ENCODE results near the gene NAAA.

Gene NAAA

GRCh38 chr4:75908555-75908954 is 32.3 kb downstream of the NAAA start:
- no peak for ATAC-seq
- TF ChIP-seq ZFP30 (CRISPR knock-in tag; IDR thresholded peaks at IDR 0.05) = no peak
- TF ChIP-seq ESRRG (CRISPR knock-in tag; IDR thresholded peaks at IDR 0.05) = no peak
- TF ChIP-seq ZNF8 (CRISPR knock-in tag; IDR thresholded peaks at IDR 0.05) = no peak
- TF ChIP-seq ZC3H10 (CRISPR knock-in tag; IDR thresholded peaks at IDR 0.05) = no peak
- TF ChIP-seq CSDC2 (CRISPR knock-in tag; IDR thresholded peaks at IDR 0.05) = no peak
- no peak for TF ChIP-seq TOX (CRISPR knock-in tag; IDR thresholded peaks at IDR 0.05; ENCODE audit: borderline replicate concordance)
- no peak for TF ChIP-seq ZNF70 (CRISPR knock-in tag; IDR thresholded peaks at IDR 0.05)
- no peak for TF ChIP-seq RARB (CRISPR knock-in tag; IDR thresholded peaks at IDR 0.05)
- no peak for TF ChIP-seq ARNTL (CRISPR knock-in tag; IDR thresholded peaks at IDR 0.05; ENCODE audit: borderline replicate concordance, low read depth)
- no peak for TF ChIP-seq ZFP3 (CRISPR knock-in tag; IDR thresholded peaks at IDR 0.05)
- no peak for TF ChIP-seq BACH2 (CRISPR knock-in tag; IDR thresholded peaks at IDR 0.05; ENCODE audit: borderline replicate concordance)
- no peak for TF ChIP-seq CSRNP3 (CRISPR knock-in tag; IDR thresholded peaks at IDR 0.05)

GRCh38 chr4:75907966-75908365 is 32.8 kb downstream of the NAAA start:
- ATAC-seq = no peak

GRCh38 chr4:75904076-75904475 is 36.7 kb downstream of the NAAA start:
- no peak for TF ChIP-seq ESRRG (CRISPR knock-in tag; IDR thresholded peaks at IDR 0.05)
- no peak for TF ChIP-seq RARB (CRISPR knock-in tag; IDR thresholded peaks at IDR 0.05)
- no peak for ATAC-seq

More at GRCh38 chr4:75907966-75908365, 32.8 kb downstream of the NAAA start:
- TF ChIP-seq PPARA (CRISPR knock-in tag; IDR thresholded peaks at IDR 0.05; ENCODE audit: borderline replicate concordance) (no peak), GLIS3 (CRISPR knock-in tag; IDR thresholded peaks at IDR 0.05) (no peak)

- ATAC-seq = no peak
- TF ChIP-seq CSRNP3 (CRISPR knock-in tag; IDR thresholded peaks at IDR 0.05) = no peak
- no peak for TF ChIP-seq ZFP3 (CRISPR knock-in tag; IDR thresholded peaks at IDR 0.05)
- no peak for TF ChIP-seq TCF4 (CRISPR knock-in tag; IDR thresholded peaks at IDR 0.05; ENCODE audit: borderline replicate concordance)
- no peak for TF ChIP-seq PATZ1 (CRISPR knock-in tag; IDR thresholded peaks at IDR 0.05; ENCODE audit: borderline replicate concordance)
- TF ChIP-seq ZNF70 (CRISPR knock-in tag; IDR thresholded peaks at IDR 0.05) = no peak
- TF ChIP-seq PPARA (CRISPR knock-in tag; IDR thresholded peaks at IDR 0.05; ENCODE audit: borderline replicate concordance) = no peak
- no peak for TF ChIP-seq ESRRG (CRISPR knock-in tag; IDR thresholded peaks at IDR 0.05)
- TF ChIP-seq TOX (CRISPR knock-in tag; IDR thresholded peaks at IDR 0.05; ENCODE audit: borderline replicate concordance) = no peak
- TF ChIP-seq SNAI2 (CRISPR knock-in tag; IDR thresholded peaks at IDR 0.05) = no peak
- no peak for TF ChIP-seq POU6F1 (CRISPR knock-in tag; IDR thresholded peaks at IDR 0.05; ENCODE audit: borderline replicate concordance, low read depth)
Observed at GRCh38 chr4:75902352-75902751, 38.5 kb downstream of the NAAA start, which contains the start of gene PPEF2. PPEF2 (minus strand) TSS chr4:75902452; CDS start chr4:75896325, 6,127 bp downstream.

- ATAC-seq = no peak
- no peak for TF ChIP-seq RARB (CRISPR knock-in tag; IDR thresholded peaks at IDR 0.05)
- no peak for TF ChIP-seq PPARA (CRISPR knock-in tag; IDR thresholded peaks at IDR 0.05; ENCODE audit: borderline replicate concordance)
- TF ChIP-seq ARNTL (CRISPR knock-in tag; IDR thresholded peaks at IDR 0.05; ENCODE audit: borderline replicate concordance, low read depth) = no peak
- no peak for TF ChIP-seq TSHZ2 (CRISPR knock-in tag; IDR thresholded peaks at IDR 0.05)
- TF ChIP-seq CREB5 (CRISPR knock-in tag; IDR thresholded peaks at IDR 0.05; ENCODE audit: low read depth) = no peak
- TF ChIP-seq PATZ1 (CRISPR knock-in tag; IDR thresholded peaks at IDR 0.05; ENCODE audit: borderline replicate concordance) = no peak
Observed at GRCh38 chr4:75898536-75898935, 42.3 kb downstream of the NAAA start.
